ENCODE measurements around the gene LPAR3. TPM values are rescaled to one million over a fixed set of nuclear protein-coding genes. Genes with fewer than 3 reads are reported as not detected.

Gene LPAR3
- total RNA-seq, 4 donors from 2014 or later: 3.5 to 10.9 (median 4.1) TPM; not detected in 1

DNA sequence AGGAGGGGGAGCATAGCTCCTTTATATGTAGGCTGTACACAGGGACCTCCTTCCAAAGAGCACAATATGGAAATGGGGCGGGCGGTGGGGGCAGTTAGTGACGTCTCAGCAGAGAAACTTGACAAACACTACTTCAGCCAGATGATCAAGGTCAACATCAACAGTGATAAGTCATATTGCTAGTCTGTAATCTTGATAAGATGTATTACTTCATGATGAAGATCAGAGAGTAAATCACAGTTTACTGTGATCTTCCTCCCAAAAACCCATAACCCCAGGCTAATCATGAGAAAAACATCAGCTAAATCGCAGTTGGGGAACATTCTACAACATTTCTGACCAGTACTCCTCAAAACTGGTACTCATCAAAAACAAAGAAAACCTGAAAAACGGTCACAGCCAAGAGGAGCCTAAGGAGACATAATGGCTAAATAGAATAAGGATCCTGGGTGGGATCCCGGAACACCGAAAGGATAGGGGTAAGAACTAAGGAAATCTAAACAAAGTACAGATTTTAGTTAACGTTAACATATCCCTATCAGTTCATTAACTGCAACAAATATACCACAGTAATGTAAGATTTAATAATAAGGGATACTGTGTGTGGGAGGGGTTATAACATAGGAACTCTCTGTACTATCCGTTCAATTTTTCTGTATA is 20.2 kb downstream of the LPAR3 start:
- H3K4me1 ChIP-seq: no peaks in the 10 kb centered on the region
- no peaks in the 10 kb centered on the region for H3K27me3 ChIP-seq
- no peaks in the 10 kb centered on the region for H3K9me3 ChIP-seq
- no peaks in the 10 kb centered on the region for H3K36me3 ChIP-seq
- no peak for DNase-seq
- TF ChIP-seq POLR2A (IDR thresholded peaks at IDR 0.05) (no peak), POLR2AphosphoS5 (IDR thresholded peaks at IDR 0.05) (no peak), EP300 (IDR thresholded peaks at IDR 0.05; ENCODE audit: low read depth) (no peak)
- TF ChIP-seq, protein P1, sequence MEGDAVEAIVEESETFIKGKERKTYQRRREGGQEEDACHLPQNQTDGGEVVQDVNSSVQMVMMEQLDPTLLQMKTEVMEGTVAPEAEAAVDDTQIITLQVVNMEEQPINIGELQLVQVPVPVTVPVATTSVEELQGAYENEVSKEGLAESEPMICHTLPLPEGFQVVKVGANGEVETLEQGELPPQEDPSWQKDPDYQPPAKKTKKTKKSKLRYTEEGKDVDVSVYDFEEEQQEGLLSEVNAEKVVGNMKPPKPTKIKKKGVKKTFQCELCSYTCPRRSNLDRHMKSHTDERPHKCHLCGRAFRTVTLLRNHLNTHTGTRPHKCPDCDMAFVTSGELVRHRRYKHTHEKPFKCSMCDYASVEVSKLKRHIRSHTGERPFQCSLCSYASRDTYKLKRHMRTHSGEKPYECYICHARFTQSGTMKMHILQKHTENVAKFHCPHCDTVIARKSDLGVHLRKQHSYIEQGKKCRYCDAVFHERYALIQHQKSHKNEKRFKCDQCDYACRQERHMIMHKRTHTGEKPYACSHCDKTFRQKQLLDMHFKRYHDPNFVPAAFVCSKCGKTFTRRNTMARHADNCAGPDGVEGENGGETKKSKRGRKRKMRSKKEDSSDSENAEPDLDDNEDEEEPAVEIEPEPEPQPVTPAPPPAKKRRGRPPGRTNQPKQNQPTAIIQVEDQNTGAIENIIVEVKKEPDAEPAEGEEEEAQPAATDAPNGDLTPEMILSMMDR (IDR thresholded peaks at IDR 0.05): no peak
- in situ Hi-C loops (cut with MboI; ENCODE audit: low pct_ligation_motif_present in 1 of 4, low pct_unique_long_range_greater_than_20kb in 1 of 4, low sequenced_read_pairs in 3 of 4): no loop called here
- WGBS, 2 donors (ENCODE audit: low coverage in 1 of 2): 75 to 82% methylated on average over 6 to 9 of the region's 9 CpGs
- H3K4me3 ChIP-seq: no peak overlapping the region
- H3K27ac ChIP-seq: no peak overlapping the region
- intact Hi-C loops (cut with DNase I; ENCODE audit: low total_unique reads): no loop called here

GRCh38 chr1:84871181-84871580 is 21.8 kb downstream of the LPAR3 start:
- Histone ChIP-seq H3K27me3 (no peaks in the 10 kb centered on the region), H3K9me3 (no peaks in the 10 kb centered on the region), H3K4me3 (no peak overlapping the region), H3K36me3 (no peaks in the 10 kb centered on the region), H3K27ac (no peak overlapping the region), H3K4me1 (no peaks in the 10 kb centered on the region)
- TF ChIP-seq POLR2A (IDR thresholded peaks at IDR 0.05): no peak
- TF ChIP-seq EP300 (IDR thresholded peaks at IDR 0.05; ENCODE audit: low read depth): no peak
- TF ChIP-seq POLR2AphosphoS5 (IDR thresholded peaks at IDR 0.05): no peak
- TF ChIP-seq, protein P1 (IDR thresholded peaks at IDR 0.05): no peak
- in situ Hi-C loops (cut with MboI; ENCODE audit: low pct_ligation_motif_present in 1 of 4, low pct_unique_long_range_greater_than_20kb in 1 of 4, low sequenced_read_pairs in 3 of 4) (no loop called here), intact Hi-C loops (cut with DNase I; ENCODE audit: low total_unique reads) (no loop called here)
- no peak for DNase-seq

DNA sequence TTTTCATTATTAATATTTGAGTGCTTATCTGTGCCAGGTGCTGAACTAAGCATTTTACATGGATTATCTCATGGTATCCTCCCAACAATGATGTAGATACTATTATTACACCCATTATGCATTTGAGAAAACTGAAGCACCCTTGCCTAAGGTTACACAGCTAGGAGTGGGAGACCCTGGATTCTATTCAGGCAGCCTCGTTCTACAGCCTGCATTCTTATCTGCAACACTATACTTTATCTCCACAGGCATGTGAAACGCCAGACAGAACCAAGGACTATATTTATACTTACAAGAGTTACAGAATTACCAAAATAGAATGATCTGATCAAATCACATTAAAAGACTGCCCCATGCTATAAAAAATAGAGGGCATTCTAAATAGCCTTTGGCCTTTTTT is 22.4 kb downstream of the LPAR3 start:
- no peak for DNase-seq
- Histone ChIP-seq H3K4me3 (no peak overlapping the region), H3K27me3 (no peaks in the 10 kb centered on the region), H3K4me1 (no peaks in the 10 kb centered on the region), H3K27ac (no peak overlapping the region), H3K9me3 (no peaks in the 10 kb centered on the region), H3K36me3 (no peaks in the 10 kb centered on the region)
- in situ Hi-C loops (cut with MboI; ENCODE audit: low pct_ligation_motif_present in 1 of 4, low pct_unique_long_range_greater_than_20kb in 1 of 4, low sequenced_read_pairs in 3 of 4) (no loop called here), intact Hi-C loops (cut with DNase I; ENCODE audit: low total_unique reads) (no loop called here)
- 56 to 62% methylated on average over 2 of the region's 2 CpGs for WGBS, 2 donors (ENCODE audit: low coverage in 1 of 2)
- TF ChIP-seq, protein P1 (IDR thresholded peaks at IDR 0.05): no peak
- TF ChIP-seq POLR2A (IDR thresholded peaks at IDR 0.05) (no peak), EP300 (IDR thresholded peaks at IDR 0.05; ENCODE audit: low read depth) (no peak), POLR2AphosphoS5 (IDR thresholded peaks at IDR 0.05) (no peak)

DNA sequence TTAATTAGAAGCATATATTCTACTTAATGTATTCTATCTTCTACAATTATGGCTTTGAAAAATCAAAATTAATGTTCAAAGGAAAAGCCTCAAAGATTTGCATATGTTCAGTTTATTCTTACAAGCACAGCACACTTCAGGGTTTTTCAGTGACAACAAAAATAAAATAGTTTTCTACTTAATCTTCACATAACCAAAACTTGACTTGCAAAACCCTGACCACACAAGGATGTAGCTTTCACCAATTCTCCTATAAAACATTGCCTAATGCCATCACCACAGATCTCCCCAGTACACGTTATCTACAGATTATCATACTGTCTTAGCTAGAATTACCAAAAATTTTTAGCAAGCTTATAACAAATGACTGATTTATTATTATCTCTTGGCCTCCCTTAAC is 23.3 kb downstream of the LPAR3 start:
- no peak overlapping the region for H3K4me3 ChIP-seq
- intact Hi-C loops (cut with DNase I; ENCODE audit: low total_unique reads): no loop called here
- no peak for DNase-seq
- H3K36me3 ChIP-seq: no peaks in the 10 kb centered on the region
- TF ChIP-seq EP300 (IDR thresholded peaks at IDR 0.05; ENCODE audit: low read depth) (no peak), POLR2A (IDR thresholded peaks at IDR 0.05) (no peak), POLR2AphosphoS5 (IDR thresholded peaks at IDR 0.05) (no peak)
- TF ChIP-seq, protein P1 (IDR thresholded peaks at IDR 0.05): no peak
- no peak overlapping the region for H3K27ac ChIP-seq
- H3K4me1 ChIP-seq: no peaks in the 10 kb centered on the region
- H3K9me3 ChIP-seq: no peaks in the 10 kb centered on the region
- H3K27me3 ChIP-seq: no peaks in the 10 kb centered on the region
- in situ Hi-C loops (cut with MboI; ENCODE audit: low pct_ligation_motif_present in 1 of 4, low pct_unique_long_range_greater_than_20kb in 1 of 4, low sequenced_read_pairs in 3 of 4): no loop called here
- WGBS, 2 donors (ENCODE audit: low coverage in 1 of 2): 73 to 81% methylated on average over 1 of the region's 1 CpG

All from transverse colon (tissue), 4 donors.